ENCODE data around the gene TTC13. TPM values are rescaled to one million over a fixed set of nuclear protein-coding genes. Genes with fewer than 3 reads are reported as not detected.
"Not testable (repeated sequence)": the region's sequence is repeated elsewhere in the genome, so short reads cannot be mapped to it uniquely, and the experiment has no call there.

The TTC13 gene
- polyA plus RNA-seq, 3 donors, result 9.2 to 24.4 (median 10.8) TPM

- H3K27ac ChIP-seq (ENCODE audit: low read depth in 1 of 2, low read length in 2 of 2), result peak overlapping the region in 1 of 2 donors; percentile 2
- WGBS (ENCODE audit: insufficient coverage), result 91% methylated on average over 4 of the region's 7 CpGs
- H3K27me3 Mint-ChIP-seq (ENCODE audit: low read depth in 3 of 3), result no peaks in the 10 kb centered on the region
- TF ChIP-seq, protein P1, sequence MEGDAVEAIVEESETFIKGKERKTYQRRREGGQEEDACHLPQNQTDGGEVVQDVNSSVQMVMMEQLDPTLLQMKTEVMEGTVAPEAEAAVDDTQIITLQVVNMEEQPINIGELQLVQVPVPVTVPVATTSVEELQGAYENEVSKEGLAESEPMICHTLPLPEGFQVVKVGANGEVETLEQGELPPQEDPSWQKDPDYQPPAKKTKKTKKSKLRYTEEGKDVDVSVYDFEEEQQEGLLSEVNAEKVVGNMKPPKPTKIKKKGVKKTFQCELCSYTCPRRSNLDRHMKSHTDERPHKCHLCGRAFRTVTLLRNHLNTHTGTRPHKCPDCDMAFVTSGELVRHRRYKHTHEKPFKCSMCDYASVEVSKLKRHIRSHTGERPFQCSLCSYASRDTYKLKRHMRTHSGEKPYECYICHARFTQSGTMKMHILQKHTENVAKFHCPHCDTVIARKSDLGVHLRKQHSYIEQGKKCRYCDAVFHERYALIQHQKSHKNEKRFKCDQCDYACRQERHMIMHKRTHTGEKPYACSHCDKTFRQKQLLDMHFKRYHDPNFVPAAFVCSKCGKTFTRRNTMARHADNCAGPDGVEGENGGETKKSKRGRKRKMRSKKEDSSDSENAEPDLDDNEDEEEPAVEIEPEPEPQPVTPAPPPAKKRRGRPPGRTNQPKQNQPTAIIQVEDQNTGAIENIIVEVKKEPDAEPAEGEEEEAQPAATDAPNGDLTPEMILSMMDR (IDR thresholded peaks at IDR 0.05), result no peak
- no peak overlapping the region for H3K9ac ChIP-seq (ENCODE audit: insufficient read depth, low read length, poor library complexity, severe bottlenecking)
- H4K20me1 ChIP-seq (ENCODE audit: insufficient read depth, low read length), result peaks cover 7% of the 10 kb centered on the region
- H3K36me3 Mint-ChIP-seq, result peaks cover 27 to 49% of the 10 kb centered on the region in 2 donors
- no peak overlapping the region for H3K4me3 ChIP-seq (replicated peaks in 1 of 3; ENCODE audit: low read depth in 2 of 3, low read length in 3 of 3)
- no peak overlapping the region for H3K4me2 ChIP-seq (replicated peaks; ENCODE audit: extremely low read depth, low read length, poor library complexity, severe bottlenecking)
- no peak overlapping the region for H2AFZ ChIP-seq (ENCODE audit: insufficient read depth, low read depth, low read length, poor library complexity, severe bottlenecking)
- H3K9me3 Mint-ChIP-seq, result no peaks in the 10 kb centered on the region
- H3K4me1 ChIP-seq (ENCODE audit: control insufficient read depth in 1 of 2, insufficient read depth in 2 of 2, low read length in 2 of 2), result no peaks in the 10 kb centered on the region
- no peaks in the 10 kb centered on the region for H3K9me3 ChIP-seq (replicated peaks in 1 of 2; ENCODE audit: control insufficient read depth in 1 of 2, insufficient read depth in 1 of 2, low read length in 2 of 2)
- no peak overlapping the region for H3K4me3 Mint-ChIP-seq
- intact Hi-C loops (cut with micrococcal nuclease), result no loop called here
- DNase-seq, result no peak
- peaks cover 23 to 60% of the 10 kb centered on the region in 2 donors for H3K36me3 ChIP-seq (replicated peaks in 1 of 2; ENCODE audit: control insufficient read depth in 1 of 2, insufficient read depth in 2 of 2, low read length in 2 of 2)
- H3K79me2 ChIP-seq (ENCODE audit: insufficient read depth, low read length), result peaks cover 16% of the 10 kb centered on the region
- no peaks in the 10 kb centered on the region for H3K4me1 Mint-ChIP-seq
- no peaks in the 10 kb centered on the region for H3K27me3 ChIP-seq (ENCODE audit: control insufficient read depth in 2 of 2, insufficient read depth in 2 of 2, low read length in 2 of 2)
- no peak overlapping the region for H3K27ac Mint-ChIP-seq
Observed at GRCh38 chr1:230986976-230987375, 8.3 kb upstream of the TTC13 start.

- H4K20me1 ChIP-seq (ENCODE audit: insufficient read depth, low read length), result peaks cover 11% of the 10 kb centered on the region
- H3K9ac ChIP-seq (ENCODE audit: insufficient read depth, low read length, poor library complexity, severe bottlenecking), result no peak overlapping the region
- H3K4me3 ChIP-seq (replicated peaks in 1 of 3; ENCODE audit: low read depth in 2 of 3, low read length in 3 of 3), result no peak overlapping the region
- Mint-ChIP-seq H3K9me3 (no peaks in the 10 kb centered on the region), H3K36me3 (peaks cover 17 to 36% of the 10 kb centered on the region in 2 donors), H3K4me1 (no peaks in the 10 kb centered on the region), H3K4me3 (no peak overlapping the region), H3K27ac (no peak overlapping the region), H3K27me3 (ENCODE audit: low read depth in 3 of 3) (no peaks in the 10 kb centered on the region)
- WGBS (ENCODE audit: insufficient coverage), result 100% methylated on average over 2 of the region's 6 CpGs
- no peak overlapping the region for H3K4me2 ChIP-seq (replicated peaks; ENCODE audit: extremely low read depth, low read length, poor library complexity, severe bottlenecking)
- no peak overlapping the region for H3K27ac ChIP-seq (ENCODE audit: low read depth in 1 of 2, low read length in 2 of 2)
- H3K36me3 ChIP-seq (replicated peaks in 1 of 2; ENCODE audit: control insufficient read depth in 1 of 2, insufficient read depth in 2 of 2, low read length in 2 of 2), result peaks cover 13 to 53% of the 10 kb centered on the region in 2 donors
- intact Hi-C loops (cut with micrococcal nuclease), result no loop called here
- TF ChIP-seq, protein P1 (IDR thresholded peaks at IDR 0.05), result no peak
- no peaks in the 10 kb centered on the region for H3K27me3 ChIP-seq (ENCODE audit: control insufficient read depth in 2 of 2, insufficient read depth in 2 of 2, low read length in 2 of 2)
- H3K9me3 ChIP-seq (replicated peaks in 1 of 2; ENCODE audit: control insufficient read depth in 1 of 2, insufficient read depth in 1 of 2, low read length in 2 of 2), result no peaks in the 10 kb centered on the region
- no peaks in the 10 kb centered on the region for H3K4me1 ChIP-seq (ENCODE audit: control insufficient read depth in 1 of 2, insufficient read depth in 2 of 2, low read length in 2 of 2)
- no peak for DNase-seq
- peaks cover 23% of the 10 kb centered on the region for H3K79me2 ChIP-seq (ENCODE audit: insufficient read depth, low read length)
- H2AFZ ChIP-seq (ENCODE audit: insufficient read depth, low read depth, low read length, poor library complexity, severe bottlenecking), result no peak overlapping the region
Observed at GRCh38 chr1:230985711-230986110, 7.0 kb upstream of the TTC13 start.

DNA sequence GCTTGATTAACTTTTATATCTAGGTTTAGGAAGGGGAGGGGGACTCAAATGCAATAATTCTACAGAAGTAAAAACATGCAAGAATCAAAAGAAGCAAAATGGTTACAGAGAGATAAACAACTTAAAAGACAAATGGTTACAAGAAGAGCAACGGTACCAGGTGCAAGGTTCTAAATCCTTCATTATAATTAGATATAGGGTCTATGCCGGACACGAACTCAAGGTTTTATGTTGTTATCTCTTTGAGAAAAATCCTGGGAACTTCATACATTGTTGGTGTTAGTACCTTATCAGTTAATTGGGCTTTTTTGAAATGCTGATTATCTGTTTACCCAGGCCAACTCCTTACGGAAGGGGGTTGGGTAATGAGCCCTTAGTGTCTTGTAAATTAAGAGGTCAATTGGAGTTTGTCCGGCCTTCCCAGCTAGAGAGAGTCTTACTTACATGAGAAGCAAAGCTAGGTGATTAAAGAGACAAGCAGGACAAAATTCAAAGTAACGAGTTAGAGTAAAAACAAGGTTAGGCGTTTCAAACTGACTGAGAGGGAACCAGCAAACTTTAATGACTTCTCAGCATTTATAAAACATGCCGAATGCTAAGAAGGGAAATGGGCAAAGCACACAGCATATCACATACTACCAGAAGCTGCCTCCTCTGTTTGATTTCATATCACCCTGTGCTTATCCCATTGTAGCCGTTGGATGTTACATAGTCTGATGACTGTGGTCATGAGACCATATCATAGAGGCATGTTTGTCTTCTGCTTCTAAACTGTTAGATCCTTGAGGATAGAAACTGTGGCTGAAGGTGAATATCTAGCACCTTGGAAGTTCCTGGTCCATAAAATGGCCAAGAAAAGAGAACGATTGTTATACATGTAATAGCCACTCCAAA lies 6.2 kb upstream of the TTC13 start:
- H2AFZ ChIP-seq (ENCODE audit: insufficient read depth, low read depth, low read length, poor library complexity, severe bottlenecking); H3K4me2 ChIP-seq (replicated peaks; ENCODE audit: extremely low read depth, low read length, poor library complexity, severe bottlenecking); H3K4me3 Mint-ChIP-seq; H3K27me3 ChIP-seq (ENCODE audit: control insufficient read depth in 2 of 2, insufficient read depth in 2 of 2, low read length in 2 of 2); H3K9me3 Mint-ChIP-seq; H3K9ac ChIP-seq (ENCODE audit: insufficient read depth, low read length, poor library complexity, severe bottlenecking); H3K27me3 Mint-ChIP-seq (ENCODE audit: low read depth in 3 of 3); H3K9me3 ChIP-seq (replicated peaks in 1 of 2; ENCODE audit: control insufficient read depth in 1 of 2, insufficient read depth in 1 of 2, low read length in 2 of 2); intact Hi-C loops (cut with micrococcal nuclease); H3K27ac ChIP-seq (ENCODE audit: low read depth in 1 of 2, low read length in 2 of 2); DNase-seq; H3K4me1 ChIP-seq (ENCODE audit: control insufficient read depth in 1 of 2, insufficient read depth in 2 of 2, low read length in 2 of 2); H3K4me3 ChIP-seq (replicated peaks in 1 of 3; ENCODE audit: low read depth in 2 of 3, low read length in 3 of 3); H3K4me1 Mint-ChIP-seq: not testable (repeated sequence)
- H3K79me2 ChIP-seq (ENCODE audit: insufficient read depth, low read length), result peaks cover 23% of the 10 kb centered on the region
- H4K20me1 ChIP-seq (ENCODE audit: insufficient read depth, low read length), result peaks cover 11% of the 10 kb centered on the region
- peaks cover 5 to 45% of the 10 kb centered on the region in 2 donors for H3K36me3 ChIP-seq (replicated peaks in 1 of 2; ENCODE audit: control insufficient read depth in 1 of 2, insufficient read depth in 2 of 2, low read length in 2 of 2)
- Mint-ChIP-seq H3K27ac (peak overlapping the region in 1 of 7 donors; percentile 18), H3K36me3 (peaks cover 15 to 33% of the 10 kb centered on the region in 2 donors)
- WGBS (ENCODE audit: insufficient coverage), result 67% methylated on average over 1 of the region's 10 CpGs

All from CD14-positive monocyte (primary cell).